ENCODE measurements around the gene C5orf22.

GRCh38 chr5:31593665-31594064, 61.6 kb downstream of the C5orf22 start:
- no peak for TF ChIP-seq RNF2 (IDR thresholded peaks at IDR 0.05; ENCODE audit: borderline replicate concordance, low read depth)
- TF ChIP-seq RAD21 (conservative IDR thresholded peaks at IDR 0.05 in 1 of 2, IDR thresholded peaks at IDR 0.05 in 1 of 2) = no peak
- TF ChIP-seq CTCF (IDR thresholded peaks at IDR 0.05) = no peak
- TF ChIP-seq USF2 (IDR thresholded peaks at IDR 0.05) = no peak
- TF ChIP-seq MAX (IDR thresholded peaks at IDR 0.05) = no peak
- TF ChIP-seq POLR2AphosphoS2 (conservative IDR thresholded peaks at IDR 0.05; ENCODE audit: low read length) = no peak
- no peak for TF ChIP-seq SMC3 (IDR thresholded peaks at IDR 0.05)
- TF ChIP-seq NFE2L2 (conservative IDR thresholded peaks at IDR 0.05; ENCODE audit: low read length) = no peak

Measured in A549 (cell line).